HepG2 (cell line): ENCODE results near the gene PNKD. TPM values are rescaled to one million over a fixed set of nuclear protein-coding genes. Genes with fewer than 3 reads are reported as not detected.
A peak's percentile ranks its signal among the peaks of the same experiment; 100 is the strongest.

Source experiments
- ATAC-seq: fragments of 200-7000 bp; cut with Tn5 transposase; 3 replicates; pipeline ENCODE4 v1.9.1; 2020; ENCODE audit warnings: mild to moderate bottlenecking, moderate library complexity
- BruUV-seq: library from RNA; stranded (reverse); fragments of 400-500 nt; replicated peaks from 2 replicates; lab custom pipeline; 2021; lab: Mats Ljungman, UMichigan
- CTCF ChIA-PET: fragments of 300-600 bp; formaldehyde crosslinking; extraction: SDS; loops from one replicate; lab custom pipeline; 2021; ENCODE audit warnings: low total read pairs, inconsistent platforms, low intra/inter-chr PET ratio; lab: Yijun Ruan, JAX
- POLR2A ChIA-PET: fragments of 350-600 bp; sonication (Branson Sonifier 250); formaldehyde crosslinking; loops from one replicate; lab custom pipeline; 2020; ENCODE audit warnings: antibody characterized with exemption, inconsistent platforms; lab: Yijun Ruan, JAX
- DNase-seq: peaks from one replicate; pipeline ENCODE4 v3.0.0-alpha.2; 2015; ENCODE audit warnings: low spot score
- FAIRE-seq: peaks from 3 replicates; lab custom pipeline; 2011; peaks lifted over from hg19 to GRCh38; lab: Jason Lieb, UNC
- H2AFZ ChIP-seq: one replicate; pipeline ENCODE4 v1.6.1; 2011; ENCODE audit warnings: low read length, inconsistent platforms
- H3K27ac ChIP-seq: fragments of 300-600 bp; 3 replicates; pipeline ENCODE4 v1.8.0; 2011; ENCODE audit warnings: mixed run types, mild to moderate bottlenecking, mixed read lengths, low read length, inconsistent platforms; ENCODE audit not compliant: insufficient read depth; ENCODE audit errors: extremely low read length
- H3K27me3 ChIP-seq, 2 experiments: fragments of 200-600 bp in 1 of 2; 2 replicates in 1 of 2; 3 replicates in 1 of 2; pipeline versions ENCODE4 v1.6.0 to v1.8.0; 2011; ENCODE audit warnings: low read length in 2 of 2, mild to moderate bottlenecking in 2 of 2, moderate library complexity in 2 of 2, inconsistent platforms in 1 of 2; ENCODE audit not compliant: insufficient read depth in 2 of 2, control insufficient read depth in 1 of 2
- H3K36me3 ChIP-seq, 2 experiments: fragments of 200-600 bp in 1 of 2; replicated peaks in 1 of 2; 2 replicates in 1 of 2; 3 replicates in 1 of 2; pipeline versions ENCODE4 v1.5.1 to v1.8.0; 2011; ENCODE audit warnings: low read length in 2 of 2, inconsistent platforms in 1 of 2; ENCODE audit not compliant: insufficient read depth in 2 of 2, control insufficient read depth in 1 of 2
- H3K4me1 ChIP-seq: 2 replicates; pipeline ENCODE4 v1.5.1; 2012; ENCODE audit warnings: low read length, inconsistent platforms; ENCODE audit not compliant: insufficient read depth
- H3K4me2 ChIP-seq: 2 replicates; pipeline ENCODE4 v1.6.0; 2011; ENCODE audit warnings: low read depth, low read length, inconsistent platforms
- H3K4me3 ChIP-seq, 3 experiments: fragments of 200-600 bp in 1 of 3; sonication (generic), shearing (Covaris generic) in 1 of 3; replicated peaks in 1 of 3; 2 replicates each; pipeline ENCODE4 v1.5.1; 2011 to 2016; ENCODE audit warnings: low read length in 3 of 3, inconsistent platforms in 2 of 3, low read depth in 2 of 3, mild to moderate bottlenecking in 2 of 3, control low read depth in 1 of 3, mixed read lengths in 1 of 3; ENCODE audit not compliant: insufficient read depth in 1 of 3
- H3K79me2 ChIP-seq: one replicate; pipeline ENCODE4 v1.6.1; 2011; ENCODE audit warnings: low read length, inconsistent platforms; ENCODE audit not compliant: insufficient read depth
- H3K9ac ChIP-seq: 2 replicates; pipeline ENCODE4 v1.6.0; 2011; ENCODE audit warnings: mild to moderate bottlenecking, low read depth, low read length, inconsistent platforms; ENCODE audit not compliant: insufficient read depth
- H3K9me3 ChIP-seq: 2 replicates; pipeline ENCODE4 v1.5.1; 2012; ENCODE audit warnings: mild to moderate bottlenecking, low read length
- H4K20me1 ChIP-seq: 2 replicates; pipeline ENCODE4 v1.6.0; 2011; ENCODE audit warnings: inconsistent platforms, mild to moderate bottlenecking, low read length, moderate library complexity; ENCODE audit not compliant: insufficient read depth
- ELK4 ChIP-seq: sonication (generic); formaldehyde crosslinking; IDR thresholded peaks from 2 replicates; pipeline ENCODE4 v1.9.0; 2021; ENCODE audit warnings: missing genetic modification reagents, borderline replicate concordance
- ESRRA ChIP-seq: sonication (generic); formaldehyde crosslinking; IDR thresholded peaks from 2 replicates; pipeline ENCODE4 v1.5.1; 2020; ENCODE audit warnings: mild to moderate bottlenecking, low read depth, missing genetic modification reagents
- FOXP4 ChIP-seq: sonication (generic); formaldehyde crosslinking; IDR thresholded peaks from 2 replicates; pipeline ENCODE4 v1.4.0; 2020; ENCODE audit warnings: missing genetic modification reagents
- HES4 ChIP-seq: sonication (generic); formaldehyde crosslinking; IDR thresholded peaks from 2 replicates; pipeline ENCODE4 v1.9.0; 2021; ENCODE audit warnings: mild to moderate bottlenecking, missing genetic modification reagents, borderline replicate concordance
- MEIS2 ChIP-seq: sonication (generic); formaldehyde crosslinking; IDR thresholded peaks from 2 replicates; pipeline ENCODE4 v1.9.0; 2021; ENCODE audit warnings: mild to moderate bottlenecking, missing genetic modification reagents
- PCBP1 ChIP-seq: fragments of 200-400 bp; formaldehyde crosslinking; IDR thresholded peaks from 2 replicates; pipeline ENCODE4 v1.6.1; 2017; ENCODE audit warnings: mild to moderate bottlenecking, low read depth, low read length, borderline replicate concordance
- RNF2 ChIP-seq: fragments of 450-650 bp; conservative IDR thresholded peaks from 2 replicates; pipeline ENCODE4 v1.6.1; 2016; ENCODE audit warnings: low read depth
- TFE3 ChIP-seq: IDR thresholded peaks from 2 replicates; pipeline ENCODE4 v1.6.1; 2016
- ZNF143 ChIP-seq: sonication (generic); formaldehyde crosslinking; IDR thresholded peaks from 2 replicates; pipeline ENCODE4 v1.4.0; 2020; ENCODE audit warnings: missing genetic modification reagents
- ZNF589 ChIP-seq: sonication (generic); formaldehyde crosslinking; conservative IDR thresholded peaks from 2 replicates; pipeline ENCODE4 v1.8.0; 2022; ENCODE audit warnings: mild to moderate bottlenecking, moderate library complexity, missing genetic modification reagents
- ZNF687 ChIP-seq: sonication (generic); formaldehyde crosslinking; IDR thresholded peaks from 2 replicates; pipeline ENCODE4 v1.5.1; 2020; ENCODE audit warnings: mild to moderate bottlenecking, missing genetic modification reagents, moderate library complexity
- ZNF792 ChIP-seq: IDR thresholded peaks from 2 replicates; pipeline ENCODE4 v1.6.1; 2016
- WGBS: methylation state at CpG from one replicate; pipeline ENCODE4 v1.1.6; 2017; ENCODE audit warnings: low lambda C conversion rate; 5-methylcytosine and 5-hydroxymethylcytosine counted together
- in situ Hi-C: cut with HindIII; loops from 2 replicates; pipeline ENCODE4 v1.10.0; 2017; ENCODE audit warnings: low pct_unique_long_range_greater_than_20kb; ENCODE audit not compliant: extremely low pct_ligation_motif_present
- intact Hi-C: fragments of 100-400 bp; cut with micrococcal nuclease; formaldehyde crosslinking; loops from one replicate; pipeline ENCODE4 v1.10.0; 2022; ENCODE audit not compliant: unreplicated experiment
- polyA plus RNA-seq, 8 experiments: library from polyadenylated mRNA; depleted of rRNA in 3 of 8; stranded (reverse) in 7 of 8; unstranded in 1 of 8; fragments of >200 nt; fragmentation: Illumina TruSeq in 4 of 8; extraction: Trizol in 4 of 8; gene quantifications; 2 replicates each; pipeline versions ENCODE4 v1.2.1 to v1.2.3, GENCODE V29; 2011 to 2016; ENCODE audit warnings: low read depth in 4 of 8, missing spikeins in 1 of 8, mixed read lengths in 1 of 8; ENCODE audit not compliant: insufficient read depth in 1 of 8
- total RNA-seq, 5 experiments: library from RNA; depleted of rRNA; stranded (reverse); fragments of >200 nt; fragmentation: Illumina TruSeq; extraction: Trizol; gene quantifications; 2 replicates each; pipeline ENCODE4 v1.2.3, GENCODE V29; 2016; ENCODE audit warnings: low read depth in 1 of 5

The PNKD gene
- total and polyA plus RNA-seq, 2 of the 13 experiments (the other 11 are each of a cell fraction or from before 2014, with no cell fraction given), result 55.9 to 80.4 TPM

GRCh38 chr2:218259099-218259961 lies 11.0 kb upstream of the PNKD start:
- H4K20me1 ChIP-seq, result no peaks in the 10 kb centered on the region
- in situ Hi-C loops (no loop called here), intact Hi-C loops (loop anchor here (5.0 kb wide), 1 partner anchor 72 kb away; no protein-coding TSS in a partner anchor)
- H3K27ac ChIP-seq, result no peak overlapping the region
- ChIA-PET CTCF (no interaction called here), POLR2A (interaction anchor here (1.3 to 6.6 kb wide), 2 partner anchors 11 to 16 kb away, joined by 3 to 27 read pairs; partner anchors contain the start of genes AAMP and PNKD)
- ATAC-seq, result peak; percentile 17
- no peak overlapping the region for H3K9ac ChIP-seq
- peaks cover 14 to 27% of the 10 kb centered on the region in 2 experiments for H3K36me3 ChIP-seq
- no peaks in the 10 kb centered on the region for H3K79me2 ChIP-seq
- no peaks in the 10 kb centered on the region for H3K9me3 ChIP-seq
- WGBS, result 60% methylated on average over 15 of the region's 15 CpGs
- H2AFZ ChIP-seq, result no peak overlapping the region
- TF ChIP-seq ZNF687 (no peak), ZNF792 (CRISPR knock-in tag) (no peak), ESRRA (CRISPR knock-in tag) (no peak), PCBP1 (no peak), RNF2 (no peak), TFE3 (CRISPR knock-in tag) (no peak), HES4 (CRISPR knock-in tag) (no peak), FOXP4 (CRISPR knock-in tag) (no peak), ZNF143 (CRISPR knock-in tag) (no peak), ELK4 (CRISPR knock-in tag) (no peak), ZNF589 (CRISPR knock-in tag) (no peak), MEIS2 (CRISPR knock-in tag) (no peak)
- no peaks in the 10 kb centered on the region for H3K27me3 ChIP-seq
- H3K4me1 ChIP-seq, result peaks cover 36% of the 10 kb centered on the region
- H3K4me3 ChIP-seq, result no peak overlapping the region
- no peak for FAIRE-seq
- no peak overlapping the region for H3K4me2 ChIP-seq
- DNase-seq, result no peak
- BruUV-seq, result no TSS peak
